Glutamatergic neuron (in vitro differentiated cells): ENCODE results near the gene C10orf53. TPM values are rescaled to one million over a fixed set of nuclear protein-coding genes. Genes with fewer than 3 reads are reported as not detected.

ENCODE experiments used
- DNase-seq: peaks from one replicate; pipeline ENCODE4 v3.0.0; 2022
- H3K27ac Mint-ChIP-seq: one replicate; pipeline ENCODE4 v1.8.0; 2020; ENCODE audit warnings: mild to moderate bottlenecking, mixed read lengths, inconsistent platforms; ENCODE audit not compliant: unreplicated experiment
- H3K27me3 Mint-ChIP-seq: one replicate; pipeline ENCODE4 v1.8.0; 2020; ENCODE audit warnings: mild to moderate bottlenecking, moderate library complexity, mixed read lengths, inconsistent platforms; ENCODE audit not compliant: unreplicated experiment
- H3K36me3 Mint-ChIP-seq: one replicate; pipeline ENCODE4 v1.8.0; 2020; ENCODE audit warnings: mild to moderate bottlenecking, mixed read lengths, inconsistent platforms; ENCODE audit not compliant: unreplicated experiment
- H3K4me1 Mint-ChIP-seq: one replicate; pipeline ENCODE4 v1.8.0; 2020; ENCODE audit warnings: mild to moderate bottlenecking, low read depth, mixed read lengths, inconsistent platforms; ENCODE audit not compliant: unreplicated experiment
- H3K4me3 Mint-ChIP-seq: one replicate; pipeline ENCODE4 v1.8.0; 2020; ENCODE audit warnings: mild to moderate bottlenecking, mixed read lengths, inconsistent platforms; ENCODE audit not compliant: unreplicated experiment
- H3K9me3 Mint-ChIP-seq: one replicate; pipeline ENCODE4 v1.8.0; 2020; ENCODE audit warnings: mild to moderate bottlenecking, moderate library complexity, mixed read lengths, inconsistent platforms; ENCODE audit not compliant: unreplicated experiment
- CTCF ChIP-seq: fragments of 200-600 bp; sonication (generic); IDR thresholded peaks from one replicate; pipeline ENCODE4 v1.5.0; 2021; ENCODE audit not compliant: partially characterized antibody, unreplicated experiment
- total RNA-seq: library from RNA; stranded (reverse); fragmentation: NEBNext Ultra II Directional; extraction: Animal tissue kit (Norgen Biotek cat#: 25700); gene quantifications from one replicate; pipeline ENCODE4 v1.2.1, GENCODE V29; 2021; ENCODE audit not compliant: unreplicated experiment

Gene C10orf53
- total RNA-seq, 1 donor from 2014 or later, result 0.25 TPM

- Mint-ChIP-seq H3K27ac (no peak overlapping the region), H3K27me3 (peaks cover 2% of the 10 kb centered on the region), H3K4me1 (no peaks in the 10 kb centered on the region), H3K36me3 (peaks cover 16% of the 10 kb centered on the region), H3K4me3 (no peak overlapping the region), H3K9me3 (no peaks in the 10 kb centered on the region)
- TF ChIP-seq CTCF, result no peak
- no peak for DNase-seq
These were observed 22.5 kb upstream of the C10orf53 start for GRCh38 chr10:49656845-49657493.

- Mint-ChIP-seq H3K27me3 (peaks cover 1% of the 10 kb centered on the region), H3K4me1 (no peaks in the 10 kb centered on the region), H3K27ac (no peak overlapping the region), H3K4me3 (no peak overlapping the region), H3K36me3 (peaks cover 16% of the 10 kb centered on the region), H3K9me3 (no peaks in the 10 kb centered on the region)
- no peak for TF ChIP-seq CTCF
- no peak for DNase-seq
These were observed 21.8 kb upstream of the C10orf53 start for GRCh38 chr10:49657606-49658005.

GRCh38 chr10:49661140-49661856 is 18.2 kb upstream of the C10orf53 start:
- Mint-ChIP-seq H3K27me3 (peaks cover 1% of the 10 kb centered on the region), H3K4me1 (peaks cover 3% of the 10 kb centered on the region), H3K4me3 (no peak overlapping the region), H3K9me3 (no peaks in the 10 kb centered on the region), H3K36me3 (peaks cover 16% of the 10 kb centered on the region), H3K27ac (no peak overlapping the region)
- TF ChIP-seq CTCF, result no peak
- no peak for DNase-seq

GRCh38 chr10:49662169-49662830 is 17.2 kb upstream of the C10orf53 start:
- H3K4me3 Mint-ChIP-seq, result no peak overlapping the region
- H3K36me3 Mint-ChIP-seq, result peaks cover 10% of the 10 kb centered on the region
- TF ChIP-seq CTCF, result no peak
- H3K9me3 Mint-ChIP-seq, result no peaks in the 10 kb centered on the region
- H3K27ac Mint-ChIP-seq, result no peak overlapping the region
- peaks cover 3% of the 10 kb centered on the region for H3K4me1 Mint-ChIP-seq
- peaks cover 1% of the 10 kb centered on the region for H3K27me3 Mint-ChIP-seq
- no peak for DNase-seq

GRCh38 chr10:49663596-49663995 is 15.9 kb upstream of the C10orf53 start:
- TF ChIP-seq CTCF, result no peak
- H3K4me1 Mint-ChIP-seq, result peaks cover 11% of the 10 kb centered on the region
- peaks cover 3% of the 10 kb centered on the region for H3K9me3 Mint-ChIP-seq
- H3K4me3 Mint-ChIP-seq, result no peak overlapping the region
- H3K27me3 Mint-ChIP-seq, result peaks cover 2% of the 10 kb centered on the region
- H3K27ac Mint-ChIP-seq, result no peak overlapping the region
- DNase-seq, result no peak
- H3K36me3 Mint-ChIP-seq, result peaks cover 9% of the 10 kb centered on the region
